Spleen (tissue), 11 donors: ENCODE measurements around the gene PRKCE. TPM values are rescaled to one million over a fixed set of nuclear protein-coding genes. Genes with fewer than 3 reads are reported as not detected.

ENCODE experiments used
- DNase-seq: peaks from one replicate; pipeline ENCODE4 v3.0.0-alpha.2; 2020
- H3K27ac ChIP-seq, 8 donors: fragments of 200-600 bp; sonication (generic) in 7 of 8; 1 replicate in 4 of 8; 2 replicates in 4 of 8; pipeline versions ENCODE4 v1.5.0 to v1.8.0; 2016 to 2021; ENCODE audit warnings: inconsistent platforms in 4 of 8, mild to moderate bottlenecking in 4 of 8, moderate library complexity in 1 of 8
- H3K27me3 ChIP-seq, 7 donors: fragments of 200-600 bp; sonication (generic) in 6 of 7; replicated peaks in 1 of 7; 1 replicate in 4 of 7; 2 replicates in 3 of 7; pipeline versions ENCODE4 v1.5.0 to v1.8.0; 2016 to 2021; ENCODE audit warnings: inconsistent platforms in 3 of 7, mild to moderate bottlenecking in 1 of 7
- H3K36me3 ChIP-seq, 6 donors: fragments of 200-600 bp; sonication (generic) in 5 of 6; 1 replicate in 4 of 6; 2 replicates in 2 of 6; pipeline versions ENCODE4 v1.5.0 to v1.8.0; 2016 to 2021; ENCODE audit warnings: inconsistent platforms in 2 of 6
- H3K4me1 ChIP-seq, 6 donors: fragments of 200-600 bp; sonication (generic) in 5 of 6; 1 replicate in 3 of 6; 2 replicates in 3 of 6; pipeline versions ENCODE4 v1.5.0 to v1.8.0; 2016 to 2021; ENCODE audit warnings: inconsistent platforms in 3 of 6
- H3K4me3 ChIP-seq, 8 donors: fragments of 200-600 bp; sonication (generic) in 7 of 8; 1 replicate in 4 of 8; 2 replicates in 4 of 8; pipeline versions ENCODE4 v1.5.0 to v1.8.0; 2016 to 2021; ENCODE audit warnings: inconsistent platforms in 4 of 8, mild to moderate bottlenecking in 4 of 8, moderate library complexity in 2 of 8
- H3K9me3 ChIP-seq, 8 donors: fragments of 200-600 bp; sonication (generic) in 7 of 8; 1 replicate in 4 of 8; 2 replicates in 4 of 8; pipeline versions ENCODE4 v1.5.0 to v1.8.0; 2016 to 2021; ENCODE audit warnings: inconsistent platforms in 4 of 8
- CTCF ChIP-seq, 11 experiments: fragments of 200-600 bp in 7 of 11; fragments of 450-650 bp in 4 of 11; sonication (generic) in 4 of 11; IDR thresholded peaks in 8 of 11; conservative IDR thresholded peaks in 3 of 11; 1 replicate in 7 of 11; 2 replicates in 4 of 11; pipeline versions ENCODE4 v1.4.0 to v1.8.0; 2016 to 2021; ENCODE audit warnings: antibody characterized with exemption in 11 of 11, inconsistent platforms in 4 of 11, mild to moderate bottlenecking in 1 of 11
- POLR2A ChIP-seq, 3 donors: fragments of 450-650 bp; IDR thresholded peaks; one replicate each; pipeline ENCODE4 v1.5.1; 2017; ENCODE audit warnings: antibody characterized with exemption in 3 of 3, mild to moderate bottlenecking in 1 of 3
- POLR2AphosphoS5 ChIP-seq, 3 donors: sonication (generic); formaldehyde crosslinking; IDR thresholded peaks; one replicate each; pipeline ENCODE4 v1.5.1; 2017; ENCODE audit warnings: antibody characterized with exemption in 3 of 3
- WGBS, 5 donors: extraction: QIAGEN DNeasy Blood & Tissue Kit in 3 of 5; methylation state at CpG; one replicate each; pipeline versions ENCODE4 v1.1.5 to v1.1.7; 2013 to 2018; 5-methylcytosine and 5-hydroxymethylcytosine counted together
- intact Hi-C: fragments of 100-400 bp; cut with DNase I; formaldehyde crosslinking; loops from one replicate; pipeline ENCODE4 v1.15.0; 2023; ENCODE audit warnings: low total_unique reads
- polyA plus RNA-seq, 3 donors: library from polyadenylated mRNA; stranded (reverse); fragments of 200-250 nt; gene quantifications; one replicate each; pipeline ENCODE4 v1.2.1, GENCODE V29; 2013
- total RNA-seq, 7 donors: library from RNA; depleted of rRNA in 3 of 7; stranded (reverse); fragments of >200 nt in 3 of 7; fragmentation: NEBNext Ultra II Directional in 4 of 7; extraction: Animal tissue kit (Norgen Biotek cat#: 25700) in 4 of 7; gene quantifications; one replicate each; pipeline versions ENCODE4 v1.1.0 to v1.2.1, GENCODE V29; 2016 to 2021
- donor health status: healthy with polysubstance abuse.
- donor health status: DM: no; HTN: no; CAD: no; lungs with moderate emphysema.
- donor health status: DM: no; HTN: no; CAD: no.
- donor health status: Bipolar disorder and iron deficiency.
- donor health status: healthy.
- donor health status: DM: no; HTN: no; CAD: no.
- donor health status: DM: yes; HTN: yes; CAD: no.

Gene PRKCE
- total and polyA plus RNA-seq, 10 donors: 2.5 to 43.6 (median 18.8) TPM

GRCh38 chr2:46153996-46154753 lies 502.7 kb downstream of the PRKCE start:
- DNase-seq: no peak
- Histone ChIP-seq H3K27me3 (no peaks in the 10 kb centered on the region), H3K4me3 (no peak overlapping the region), H3K27ac (no peak overlapping the region), H3K4me1 (peaks cover 0 to 13% (median 2%) of the 10 kb centered on the region in 6 donors), H3K9me3 (no peaks in the 10 kb centered on the region), H3K36me3 (peaks cover 0 to 76% (median 3%) of the 10 kb centered on the region in 6 donors)
- 87 to 95% (median 93%) methylated on average over 22 to 23 of the region's 23 CpGs for WGBS, 5 donors
- TF ChIP-seq POLR2AphosphoS5 (IDR thresholded peaks at IDR 0.05) (no peak), CTCF (IDR thresholded peaks at IDR 0.05 in 8 of 11, conservative IDR thresholded peaks at IDR 0.05 in 3 of 11) (no peak), POLR2A (IDR thresholded peaks at IDR 0.05) (no peak)
- intact Hi-C loops: no loop called here

DNA sequence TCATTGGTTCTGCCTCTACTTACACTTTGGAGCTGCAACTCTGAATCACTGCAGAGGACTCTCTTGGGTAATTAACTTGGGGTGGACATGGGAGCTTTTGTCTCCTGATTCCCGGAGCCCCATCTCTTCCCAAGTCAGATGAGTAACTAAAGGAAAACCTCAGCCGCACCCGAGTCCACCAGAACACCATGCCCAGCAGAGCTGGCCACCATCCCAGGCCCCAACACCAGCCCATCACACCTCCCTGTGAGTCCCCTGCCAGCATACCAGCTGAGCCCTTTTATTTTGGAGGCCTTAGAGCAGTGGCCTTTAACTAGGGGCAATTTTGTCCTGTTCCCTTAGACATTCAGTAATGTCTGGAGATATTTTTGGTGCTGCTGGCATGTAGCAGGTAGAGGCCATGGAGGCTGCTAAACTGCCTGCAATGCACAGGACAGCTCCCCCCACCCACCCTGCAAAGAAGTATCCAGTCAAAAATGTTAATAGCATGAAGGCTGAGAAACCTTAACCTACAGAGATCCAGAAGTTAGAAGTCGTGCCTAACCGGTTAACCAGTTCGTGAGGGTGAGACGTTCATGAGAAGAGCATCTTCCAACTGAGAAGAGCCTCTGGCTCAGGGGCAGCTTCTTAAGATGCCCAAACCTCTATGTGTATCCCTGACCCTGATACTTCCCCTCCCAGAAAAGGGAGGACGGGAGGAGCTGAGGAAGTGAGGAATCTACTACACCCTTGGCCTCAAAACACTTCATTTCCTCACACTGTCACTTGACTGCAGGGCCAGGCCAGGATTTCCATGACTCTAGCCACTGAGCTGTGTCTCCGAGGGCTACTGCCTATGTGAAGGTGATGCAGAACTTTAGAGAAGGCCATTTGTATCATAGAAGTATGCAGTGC lies 505.8 kb downstream of the PRKCE start:
- intact Hi-C loops: no loop called here
- no peak for DNase-seq
- TF ChIP-seq POLR2AphosphoS5 (IDR thresholded peaks at IDR 0.05) (peak in 1 of 3 donors; percentile 30), CTCF (IDR thresholded peaks at IDR 0.05 in 8 of 11, conservative IDR thresholded peaks at IDR 0.05 in 3 of 11) (no peak)
- Histone ChIP-seq H3K27ac (no peak overlapping the region), H3K27me3 (no peaks in the 10 kb centered on the region), H3K36me3 (peaks cover 0 to 84% (median 3%) of the 10 kb centered on the region in 6 donors), H3K9me3 (no peaks in the 10 kb centered on the region), H3K4me3 (no peak overlapping the region), H3K4me1 (peaks cover 0 to 13% (median 2%) of the 10 kb centered on the region in 6 donors)
- whole genome bisulfite sequencing, 5 donors: 74 to 85% (median 81%) methylated on average over 9 of the region's 9 CpGs

GRCh38 chr2:46157966-46158310 lies 506.5 kb downstream of the PRKCE start:
- intact Hi-C loops: no loop called here
- peaks cover 0 to 17% (median 2%) of the 10 kb centered on the region in 6 donors for H3K4me1 ChIP-seq
- no peak overlapping the region for H3K4me3 ChIP-seq
- no peak for TF ChIP-seq POLR2A (IDR thresholded peaks at IDR 0.05)
- no peak for TF ChIP-seq CTCF (IDR thresholded peaks at IDR 0.05 in 8 of 11, conservative IDR thresholded peaks at IDR 0.05 in 3 of 11)
- TF ChIP-seq POLR2AphosphoS5 (IDR thresholded peaks at IDR 0.05): no peak
- WGBS, 5 donors: 92 to 100% (median 100%) methylated on average over 1 of the region's 1 CpG
- H3K27me3 ChIP-seq: no peaks in the 10 kb centered on the region
- peaks cover 0 to 78% (median 3%) of the 10 kb centered on the region in 6 donors for H3K36me3 ChIP-seq
- H3K27ac ChIP-seq: no peak overlapping the region
- no peaks in the 10 kb centered on the region for H3K9me3 ChIP-seq
- no peak for DNase-seq

DNA sequence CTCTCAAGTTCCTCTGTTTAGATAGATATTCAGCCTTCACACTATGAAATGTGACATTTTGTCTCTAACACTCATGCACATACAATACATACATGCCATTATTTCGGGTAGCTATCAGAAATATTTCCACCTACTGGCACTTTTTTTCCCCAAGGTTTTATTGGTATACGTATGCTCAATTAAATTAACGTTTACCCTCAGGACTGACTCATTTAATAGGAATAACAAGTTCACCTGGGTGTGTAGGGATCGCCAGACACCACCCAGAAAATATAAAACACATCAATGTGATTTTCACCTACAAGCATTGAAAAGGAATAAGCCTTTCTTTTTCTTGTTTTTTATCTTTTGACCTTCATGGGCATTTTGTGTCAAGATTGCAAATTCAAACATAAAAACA lies 507.2 kb downstream of the PRKCE start:
- Histone ChIP-seq H3K9me3 (no peaks in the 10 kb centered on the region), H3K4me3 (no peak overlapping the region), H3K4me1 (peaks cover 0 to 18% (median 2%) of the 10 kb centered on the region in 6 donors), H3K36me3 (peaks cover 0 to 72% (median 3%) of the 10 kb centered on the region in 6 donors), H3K27me3 (no peaks in the 10 kb centered on the region), H3K27ac (no peak overlapping the region)
- intact Hi-C loops: no loop called here
- DNase-seq: no peak
- no peak for TF ChIP-seq POLR2A (IDR thresholded peaks at IDR 0.05)
- no peak for TF ChIP-seq POLR2AphosphoS5 (IDR thresholded peaks at IDR 0.05)
- TF ChIP-seq CTCF (IDR thresholded peaks at IDR 0.05 in 8 of 11, conservative IDR thresholded peaks at IDR 0.05 in 3 of 11): no peak
- 86 to 95% (median 93%) methylated on average over 4 of the region's 4 CpGs for WGBS, 5 donors
